Fibroblast of lung (primary cell): ENCODE measurements around the gene TMC5. TPM values are rescaled to one million over a fixed set of nuclear protein-coding genes. Genes with fewer than 3 reads are reported as not detected.

ENCODE experiments used
- DNase-seq, 2 donors: peaks; one replicate each; pipeline versions ENCODE4 v3.0.0 to v3.0.0-alpha.2; 2010; ENCODE audit warnings: low read depth in 2 of 2
- H2AFZ ChIP-seq: 2 replicates; pipeline ENCODE4 v1.5.1; 2012; ENCODE audit warnings: low read length, control low read depth, inconsistent platforms
- H3K27ac ChIP-seq: 2 replicates; pipeline ENCODE4 v1.5.1; 2011; ENCODE audit warnings: low read length, control low read depth; ENCODE audit not compliant: insufficient read depth
- H3K27me3 ChIP-seq: 2 replicates; pipeline ENCODE4 v1.5.1; 2011; ENCODE audit warnings: mild to moderate bottlenecking, low read length; ENCODE audit not compliant: control insufficient read depth, insufficient read depth
- H3K36me3 ChIP-seq: 2 replicates; pipeline ENCODE4 v1.5.1; 2011; ENCODE audit warnings: low read length; ENCODE audit not compliant: control insufficient read depth, insufficient read depth
- H3K4me1 ChIP-seq: 2 replicates; pipeline ENCODE4 v1.5.1; 2011; ENCODE audit warnings: low read length; ENCODE audit not compliant: control insufficient read depth, insufficient read depth; ENCODE audit errors: extremely low read depth
- H3K4me2 ChIP-seq: 2 replicates; pipeline ENCODE4 v1.5.1; 2011; ENCODE audit warnings: low read length, control low read depth; ENCODE audit not compliant: insufficient read depth; ENCODE audit errors: extremely low read depth
- H3K4me3 ChIP-seq, 4 experiments: fragments of 200-600 bp in 1 of 4; sonication (generic) in 1 of 4; replicated peaks in 1 of 4; 2 replicates each; pipeline ENCODE4 v1.5.1; 2011 to 2016; ENCODE audit warnings: low read length in 4 of 4, low read depth in 3 of 4, mild to moderate bottlenecking in 3 of 4, control low read depth in 2 of 4, inconsistent platforms in 1 of 4, mixed read lengths in 1 of 4; ENCODE audit not compliant: insufficient read depth in 1 of 4; ENCODE audit errors: control extremely low read depth in 1 of 4
- H3K79me2 ChIP-seq: 2 replicates; pipeline ENCODE4 v1.5.1; 2012; ENCODE audit warnings: mild to moderate bottlenecking, low read length, inconsistent platforms; ENCODE audit not compliant: control insufficient read depth, insufficient read depth
- H3K9ac ChIP-seq: 2 replicates; pipeline ENCODE4 v1.5.1; 2011; ENCODE audit warnings: mild to moderate bottlenecking, low read length, control low read depth; ENCODE audit not compliant: insufficient read depth
- H3K9me3 ChIP-seq: 2 replicates; pipeline ENCODE4 v1.5.1; 2012; ENCODE audit warnings: low read depth, low read length; ENCODE audit not compliant: control insufficient read depth, insufficient read depth
- H4K20me1 ChIP-seq: 2 replicates; pipeline ENCODE4 v1.5.1; 2011; ENCODE audit warnings: low read length; ENCODE audit not compliant: control insufficient read depth, insufficient read depth; ENCODE audit errors: extremely low read depth
- CTCF ChIP-seq, 2 donors: IDR thresholded peaks in 1 of 2; conservative IDR thresholded peaks in 1 of 2; 1 replicate in 1 of 2; 2 replicates in 1 of 2; pipeline ENCODE4 v1.5.1; 2011 to 2012; ENCODE audit warnings: low read length in 2 of 2, control low read depth in 1 of 2, inconsistent platforms in 1 of 2, low read depth in 1 of 2, mild to moderate bottlenecking in 1 of 2
- EZH2 ChIP-seq: IDR thresholded peaks from 2 replicates; pipeline ENCODE4 v1.5.1; 2012; ENCODE audit warnings: low read length, control low read depth, mild to moderate bottlenecking; ENCODE audit errors: missing control alignments
- polyA plus RNA-seq, 2 donors: library from polyadenylated mRNA; depleted of rRNA in 1 of 2; stranded (reverse) in 1 of 2; unstranded in 1 of 2; fragments of >200 nt; gene quantifications; 2 replicates each; pipeline ENCODE4 v1.2.1, GENCODE V29; 2011 to 2012; ENCODE audit warnings: missing spikeins in 1 of 2
- total RNA-seq: library from RNA; depleted of rRNA; stranded (reverse); fragments of >200 nt; gene quantifications from 2 replicates; pipeline ENCODE4 v1.2.1, GENCODE V29; 2014

TMC5 gene
- total and polyA plus RNA-seq, 2 donors (not counting 1 experiment from before 2014, with no cell fraction given): not detected

- no peak overlapping the region for H3K27ac ChIP-seq
- H3K9me3 ChIP-seq: no peaks in the 10 kb centered on the region
- no peaks in the 10 kb centered on the region for H3K36me3 ChIP-seq
- no peaks in the 10 kb centered on the region for H3K79me2 ChIP-seq
- no peak overlapping the region for H3K9ac ChIP-seq
- no peak overlapping the region for H3K4me2 ChIP-seq
- no peak overlapping the region for H2AFZ ChIP-seq
- no peaks in the 10 kb centered on the region for H3K27me3 ChIP-seq
- H4K20me1 ChIP-seq: no peaks in the 10 kb centered on the region
- no peak for TF ChIP-seq EZH2
- TF ChIP-seq CTCF (conservative IDR thresholded peaks at IDR 0.05 in 1 of 2, IDR thresholded peaks at IDR 0.05 in 1 of 2; ENCODE audit: low read depth in 1 of 2, low read length in 2 of 2): no peak
- H3K4me3 ChIP-seq: no peak overlapping the region
- no peak for DNase-seq
- H3K4me1 ChIP-seq: no peaks in the 10 kb centered on the region
Measured at GRCh38 chr16:19446886-19447285, 29.2 kb downstream of the TMC5 start.

DNA sequence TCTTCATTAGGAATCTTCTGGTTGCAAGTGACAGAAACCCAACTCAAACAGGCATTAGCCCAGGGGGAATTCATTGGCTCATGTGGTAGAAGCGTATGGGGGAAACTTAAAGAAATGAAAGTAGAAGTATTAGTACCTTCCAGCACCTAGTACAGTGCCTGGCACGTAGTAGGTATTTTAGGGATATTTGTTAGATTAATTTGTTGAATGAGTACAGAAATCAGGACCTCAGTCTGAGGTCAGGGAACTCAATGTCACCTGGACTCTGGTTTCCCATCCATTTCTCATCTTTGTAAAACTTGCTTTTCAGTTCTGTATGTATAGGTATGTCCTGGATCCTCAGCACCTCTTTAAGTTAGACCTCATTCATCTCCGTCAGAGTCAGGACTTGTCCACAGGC lies 32.5 kb downstream of the TMC5 start:
- no peaks in the 10 kb centered on the region for H4K20me1 ChIP-seq

DNA sequence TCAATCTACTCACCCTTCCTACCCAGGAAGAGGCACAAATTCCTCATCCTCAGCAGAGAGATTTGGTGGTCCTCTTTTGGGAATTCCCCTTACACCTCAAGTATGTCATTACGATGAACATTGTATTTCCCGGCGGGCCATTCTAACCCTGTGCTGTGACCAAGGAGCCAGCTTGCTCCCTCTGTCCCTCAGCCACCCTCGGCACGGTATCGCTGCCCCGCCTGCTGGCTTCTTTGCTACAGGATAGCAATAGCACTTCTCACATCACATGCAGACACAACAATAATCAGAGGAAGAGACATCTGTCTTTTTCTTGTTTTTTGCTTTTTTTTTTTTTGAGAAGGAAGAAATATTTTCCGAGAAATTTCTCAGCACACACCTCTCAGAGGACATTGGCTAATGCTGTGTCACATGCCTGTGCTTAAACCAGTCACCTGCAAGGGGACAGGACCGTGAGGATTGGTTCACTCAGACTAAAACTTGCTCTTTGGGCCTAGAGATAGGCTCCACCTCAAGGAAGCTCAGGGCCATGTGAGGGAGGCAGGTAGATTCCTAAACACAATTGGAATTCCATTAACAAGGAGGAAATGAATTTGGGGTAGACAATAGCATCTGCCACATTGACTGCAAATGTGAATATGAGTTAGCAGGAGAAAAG lies 41.2 kb downstream of the TMC5 start:
- H3K79me2 ChIP-seq: no peaks in the 10 kb centered on the region
- no peak overlapping the region for H3K9ac ChIP-seq
- no peak for DNase-seq
- no peaks in the 10 kb centered on the region for H3K9me3 ChIP-seq
- H3K4me3 ChIP-seq: no peak overlapping the region
- TF ChIP-seq CTCF (conservative IDR thresholded peaks at IDR 0.05 in 1 of 2, IDR thresholded peaks at IDR 0.05 in 1 of 2; ENCODE audit: low read depth in 1 of 2, low read length in 2 of 2) (no peak), EZH2 (no peak)
- H2AFZ ChIP-seq: no peak overlapping the region
- H3K27ac ChIP-seq: no peak overlapping the region
- H3K27me3 ChIP-seq: no peaks in the 10 kb centered on the region
- no peaks in the 10 kb centered on the region for H3K36me3 ChIP-seq
- H3K4me2 ChIP-seq: no peak overlapping the region
- H3K4me1 ChIP-seq: no peaks in the 10 kb centered on the region
- no peaks in the 10 kb centered on the region for H4K20me1 ChIP-seq

More for the DNA sequence above, 32.5 kb downstream of the TMC5 start:
- Histone ChIP-seq H3K9me3 (no peaks in the 10 kb centered on the region), H2AFZ (no peak overlapping the region), H3K36me3 (no peaks in the 10 kb centered on the region), H3K4me1 (no peaks in the 10 kb centered on the region), H3K27me3 (no peaks in the 10 kb centered on the region), H3K4me3 (no peak overlapping the region), H3K4me2 (no peak overlapping the region), H3K79me2 (no peaks in the 10 kb centered on the region), H3K9ac (no peak overlapping the region), H3K27ac (no peak overlapping the region)
- TF ChIP-seq EZH2 (no peak), CTCF (conservative IDR thresholded peaks at IDR 0.05 in 1 of 2, IDR thresholded peaks at IDR 0.05 in 1 of 2; ENCODE audit: low read depth in 1 of 2, low read length in 2 of 2) (no peak)
- no peak for DNase-seq
